Neuronal stem cell (in vitro differentiated cells): ENCODE measurements around the gene NMB.
A peak's percentile ranks its signal among the peaks of the same experiment; 100 is the strongest.

Experiments
- DNase-seq: peaks from one replicate; pipeline ENCODE4 v3.0.0-alpha.2; 2013; ENCODE audit warnings: low spot score
- H2AFZ ChIP-seq: one replicate; pipeline ENCODE4 v1.6.1; 2013; ENCODE audit warnings: mild to moderate bottlenecking, low read length, inconsistent platforms
- H2AK5ac ChIP-seq: 2 replicates; pipeline ENCODE4 v1.6.1; 2013; ENCODE audit warnings: low read depth, mild to moderate bottlenecking, inconsistent platforms, low read length, moderate library complexity, mixed read lengths
- H2BK120ac ChIP-seq: 2 replicates; pipeline ENCODE4 v1.6.1; 2013; ENCODE audit warnings: low read depth, mild to moderate bottlenecking, inconsistent platforms, low read length, moderate library complexity, mixed read lengths
- H2BK12ac ChIP-seq: one replicate; pipeline ENCODE4 v1.6.1; 2013; ENCODE audit warnings: low read length, inconsistent platforms
- H2BK15ac ChIP-seq: 2 replicates; pipeline ENCODE4 v1.6.1; 2013; ENCODE audit warnings: mild to moderate bottlenecking, low read length, inconsistent platforms, mixed read lengths
- H2BK5ac ChIP-seq: one replicate; pipeline ENCODE4 v1.6.1; 2013; ENCODE audit warnings: inconsistent platforms, mild to moderate bottlenecking, low read length, moderate library complexity
- H3K14ac ChIP-seq: one replicate; pipeline ENCODE4 v1.6.1; 2013; ENCODE audit warnings: low read length, inconsistent platforms
- H3K18ac ChIP-seq: 2 replicates; pipeline ENCODE4 v1.6.1; 2013; ENCODE audit warnings: low read length, inconsistent platforms
- H3K23ac ChIP-seq: 2 replicates; pipeline ENCODE4 v1.6.1; 2013; ENCODE audit warnings: low read depth, mild to moderate bottlenecking, mixed read lengths, low read length, inconsistent platforms; ENCODE audit not compliant: poor library complexity
- H3K27ac ChIP-seq: replicated peaks from 3 replicates; pipeline ENCODE4 v1.5.1; 2013; ENCODE audit warnings: low read length, inconsistent platforms
- H3K27me3 ChIP-seq, 3 experiments: 2 replicates each; pipeline ENCODE4 v1.6.1; 2013; ENCODE audit warnings: low read length in 3 of 3, mild to moderate bottlenecking in 2 of 3, inconsistent platforms in 1 of 3, low read depth in 1 of 3, mixed read lengths in 1 of 3, moderate library complexity in 1 of 3; ENCODE audit not compliant: control insufficient read depth in 3 of 3, insufficient read depth in 3 of 3
- H3K36me3 ChIP-seq, 2 donors: replicated peaks in 1 of 2; 2 replicates each; pipeline ENCODE4 v1.6.1; 2013; ENCODE audit warnings: low read length in 2 of 2; ENCODE audit not compliant: control insufficient read depth in 2 of 2, insufficient read depth in 2 of 2
- H3K4ac ChIP-seq: 2 replicates; pipeline ENCODE4 v1.6.1; 2013; ENCODE audit warnings: inconsistent platforms, mild to moderate bottlenecking, low read length, moderate library complexity
- H3K4me1 ChIP-seq, 2 donors: 1 replicate in 1 of 2; 2 replicates in 1 of 2; pipeline ENCODE4 v1.6.1; 2013; ENCODE audit warnings: low read length in 2 of 2, low read depth in 1 of 2; ENCODE audit not compliant: control insufficient read depth in 2 of 2, insufficient read depth in 1 of 2
- H3K4me2 ChIP-seq: one replicate; pipeline ENCODE4 v1.6.1; 2013; ENCODE audit warnings: mild to moderate bottlenecking, low read length, inconsistent platforms; ENCODE audit not compliant: insufficient read depth, poor library complexity, severe bottlenecking
- H3K4me3 ChIP-seq, 2 donors: 2 replicates each; pipeline ENCODE4 v1.5.1; 2013; ENCODE audit warnings: low read length in 2 of 2, mild to moderate bottlenecking in 2 of 2, inconsistent platforms in 1 of 2, moderate library complexity in 1 of 2
- H3K79me1 ChIP-seq: one replicate; pipeline ENCODE4 v1.6.1; 2013; ENCODE audit warnings: low read depth, mild to moderate bottlenecking, inconsistent platforms, low read length, moderate library complexity
- H3K9ac ChIP-seq: one replicate; pipeline ENCODE4 v1.6.1; 2013; ENCODE audit warnings: mild to moderate bottlenecking, low read depth, low read length, inconsistent platforms; ENCODE audit not compliant: poor library complexity
- H3K9me3 ChIP-seq, 2 donors: replicated peaks in 1 of 2; 2 replicates each; pipeline versions ENCODE3 to v1.6.1; 2013; ENCODE audit warnings: low read length in 2 of 2, mild to moderate bottlenecking in 2 of 2, inconsistent platforms in 1 of 2, low read depth in 1 of 2, mixed read lengths in 1 of 2, moderate library complexity in 1 of 2; ENCODE audit not compliant: control insufficient read depth in 2 of 2, insufficient read depth in 1 of 2
- H4K8ac ChIP-seq: one replicate; pipeline ENCODE4 v1.6.1; 2013; ENCODE audit warnings: low read depth, mild to moderate bottlenecking, inconsistent platforms, low read length, moderate library complexity
- H4K91ac ChIP-seq: one replicate; pipeline ENCODE4 v1.6.1; 2013; ENCODE audit warnings: low read length, low read depth, mild to moderate bottlenecking, inconsistent platforms; ENCODE audit not compliant: poor library complexity
- WGBS, 2 donors: extraction: QIAGEN DNeasy Blood & Tissue Kit; methylation state at CpG; one replicate each; pipeline ENCODE4 v1.1.7; 2013; ENCODE audit warnings: missing lambda C conversion rate in 2 of 2, mixed read lengths in 1 of 2; ENCODE audit not compliant: insufficient read length in 2 of 2, insufficient replicate concordance in 1 of 2; ENCODE audit errors: extremely low coverage in 2 of 2; 5-methylcytosine and 5-hydroxymethylcytosine counted together

Gene NMB

GRCh38 chr15:84620626-84621025 lies 37.4 kb downstream of the NMB start:
- no peak for DNase-seq
- H2BK15ac ChIP-seq: no peak overlapping the region
- H3K9ac ChIP-seq: no peak overlapping the region
- H2AFZ ChIP-seq: no peak overlapping the region
- no peak overlapping the region for H3K4ac ChIP-seq
- H3K27ac ChIP-seq: no peak overlapping the region
- no peak overlapping the region for H2BK5ac ChIP-seq
- no CpG with 5 or more reads among the region's 8 CpGs for WGBS, 2 donors
- H3K79me1 ChIP-seq: peaks cover 2% of the 10 kb centered on the region
- no peak overlapping the region for H2BK12ac ChIP-seq
- no peak overlapping the region for H3K4me3 ChIP-seq
- H2BK120ac ChIP-seq: no peak overlapping the region
- no peak overlapping the region for H3K4me2 ChIP-seq
- peaks cover 30 to 38% of the 10 kb centered on the region in 2 donors for H3K9me3 ChIP-seq
- no peak overlapping the region for H2AK5ac ChIP-seq
- no peak overlapping the region for H4K8ac ChIP-seq
- no peak overlapping the region for H4K91ac ChIP-seq
- no peaks in the 10 kb centered on the region for H3K4me1 ChIP-seq
- no peak overlapping the region for H3K14ac ChIP-seq
- no peak overlapping the region for H3K18ac ChIP-seq
- H3K36me3 ChIP-seq: peaks cover 26 to 54% of the 10 kb centered on the region in 2 donors
- H3K23ac ChIP-seq: no peak overlapping the region
- H3K27me3 ChIP-seq: no peaks in the 10 kb centered on the region

DNA sequence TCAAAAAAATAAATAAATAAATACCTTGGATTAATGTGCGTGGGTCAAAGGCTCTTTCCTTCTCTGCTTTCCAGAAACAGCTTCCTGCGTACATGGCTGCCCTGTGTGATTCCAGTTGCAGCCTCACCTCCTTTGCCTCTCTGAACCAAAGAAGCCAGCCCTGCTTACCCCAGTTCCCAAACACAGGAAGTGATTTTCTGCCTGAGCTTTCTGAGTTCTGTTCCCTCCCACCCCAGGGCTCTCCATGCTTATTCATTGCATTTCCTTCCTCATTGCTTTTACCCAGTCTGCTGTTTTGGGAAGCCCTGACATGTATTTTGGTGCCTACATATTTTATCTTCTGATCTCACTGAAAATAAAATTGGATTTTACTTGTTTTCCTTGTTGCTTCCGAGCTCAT lies 41.8 kb downstream of the NMB start:
- H3K4me1 ChIP-seq: no peaks in the 10 kb centered on the region

GRCh38 chr15:84611631-84612030 lies 46.4 kb downstream of the NMB start:
- H3K9ac ChIP-seq: no peak overlapping the region
- no peak overlapping the region for H3K18ac ChIP-seq

More for the DNA sequence above, 41.8 kb downstream of the NMB start:
- no peak overlapping the region for H3K4me2 ChIP-seq
- H3K18ac ChIP-seq: no peak overlapping the region
- H2BK15ac ChIP-seq: no peak overlapping the region
- H3K9me3 ChIP-seq: peaks cover 10 to 22% of the 10 kb centered on the region in 2 donors
- H2BK120ac ChIP-seq: no peak overlapping the region
- H2BK12ac ChIP-seq: no peak overlapping the region
- peaks cover 2% of the 10 kb centered on the region for H3K79me1 ChIP-seq
- H3K27me3 ChIP-seq: no peaks in the 10 kb centered on the region
- H3K27ac ChIP-seq: no peak overlapping the region
- no peak overlapping the region for H2AFZ ChIP-seq
- WGBS, 2 donors: no CpG with 5 or more reads among the region's 3 CpGs
- H3K9ac ChIP-seq: no peak overlapping the region
- H2BK5ac ChIP-seq: no peak overlapping the region
- peak overlapping the region in 1 of 2 donors; percentile 41 for H3K4me3 ChIP-seq
- peaks cover 8 to 40% of the 10 kb centered on the region in 2 donors for H3K36me3 ChIP-seq
- no peak overlapping the region for H3K23ac ChIP-seq
- H4K91ac ChIP-seq: no peak overlapping the region
- no peak overlapping the region for H3K14ac ChIP-seq
- DNase-seq: no peak
- no peak overlapping the region for H2AK5ac ChIP-seq
- no peak overlapping the region for H3K4ac ChIP-seq
- H4K8ac ChIP-seq: no peak overlapping the region

DNA sequence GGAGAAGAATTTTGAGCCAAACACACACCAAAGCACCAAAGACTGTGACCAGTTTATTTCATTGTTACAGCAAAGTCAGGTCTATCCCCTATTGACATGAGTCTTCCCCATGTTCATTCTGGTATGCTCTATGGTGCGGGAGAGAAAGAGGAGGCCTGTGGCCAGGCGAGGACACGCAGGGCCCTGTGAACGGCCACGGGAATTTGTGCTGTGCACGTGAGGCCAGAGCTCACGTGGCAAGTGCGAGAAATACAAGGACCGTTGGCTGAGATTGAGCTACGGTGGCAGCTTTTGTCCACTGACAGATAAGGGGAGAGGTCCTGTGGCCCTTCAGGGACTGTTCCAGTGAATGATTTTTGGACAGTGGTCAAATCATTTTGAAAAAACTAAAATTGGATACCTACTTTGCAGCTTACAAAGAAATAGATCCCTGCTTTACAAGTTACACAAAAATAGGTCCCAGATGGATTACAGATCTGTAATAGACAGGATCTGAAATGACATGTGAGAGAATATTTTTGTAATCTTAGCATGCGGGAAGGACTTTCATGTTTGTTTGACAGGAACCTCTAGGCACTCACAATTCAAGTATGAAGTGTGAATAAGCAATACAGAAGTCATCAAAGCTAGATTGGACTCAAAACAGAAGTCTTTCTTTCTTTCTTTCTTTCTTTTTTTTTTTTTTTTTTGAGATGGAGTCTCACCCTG lies 48.0 kb downstream of the NMB start:
- Histone ChIP-seq H3K14ac (no peak overlapping the region), H3K27me3 (no peaks in the 10 kb centered on the region), H3K18ac (no peak overlapping the region), H3K9me3 (no peaks in the 10 kb centered on the region), H2BK15ac (no peak overlapping the region), H3K23ac (no peak overlapping the region), H2BK12ac (no peak overlapping the region), H3K4me3 (no peak overlapping the region), H2BK120ac (no peak overlapping the region), H3K4ac (no peak overlapping the region), H4K8ac (no peak overlapping the region), H3K4me2 (no peak overlapping the region), H3K36me3 (peaks cover 15 to 51% of the 10 kb centered on the region in 2 donors), H3K4me1 (no peaks in the 10 kb centered on the region), H3K79me1 (no peaks in the 10 kb centered on the region), H3K27ac (no peak overlapping the region), H4K91ac (no peak overlapping the region), H2AFZ (no peak overlapping the region), H2BK5ac (no peak overlapping the region), H2AK5ac (no peak overlapping the region), H3K9ac (no peak overlapping the region)
- no peak for DNase-seq
- WGBS, 2 donors: no CpG with 5 or more reads among the region's 11 CpGs

More at GRCh38 chr15:84611631-84612030, 46.4 kb downstream of the NMB start:
- Histone ChIP-seq H4K91ac (no peak overlapping the region), H2BK15ac (no peak overlapping the region), H3K4ac (no peak overlapping the region), H2AK5ac (no peak overlapping the region), H2BK12ac (no peak overlapping the region), H2BK120ac (no peak overlapping the region), H2BK5ac (no peak overlapping the region), H3K4me2 (no peak overlapping the region), H3K36me3 (peaks cover 5 to 44% of the 10 kb centered on the region in 2 donors), H3K9me3 (no peaks in the 10 kb centered on the region), H4K8ac (no peak overlapping the region), H2AFZ (no peak overlapping the region), H3K14ac (no peak overlapping the region), H3K4me3 (no peak overlapping the region), H3K79me1 (peaks cover under 1% of the 10 kb centered on the region), H3K23ac (no peak overlapping the region), H3K27me3 (no peaks in the 10 kb centered on the region), H3K4me1 (no peaks in the 10 kb centered on the region), H3K27ac (no peak overlapping the region)
- DNase-seq: no peak
- WGBS, 2 donors: no CpG with 5 or more reads among the region's 7 CpGs
